HEK293T (cell line): ENCODE results near the gene FAM3A.

ENCODE experiments used
- CTCF ChIA-PET: fragments of 350-600 bp; formaldehyde crosslinking; extraction: SDS; loops from one replicate; lab custom pipeline; 2021; ENCODE audit warnings: antibody characterized with exemption, inconsistent platforms; lab: Yijun Ruan, JAX
- POLR2A ChIA-PET: fragments of 350-600 bp; formaldehyde crosslinking; extraction: SDS; loops from one replicate; lab custom pipeline; 2020; ENCODE audit warnings: antibody characterized with exemption, inconsistent platforms; lab: Yijun Ruan, JAX
- DNase-seq: peaks from one replicate; pipeline ENCODE4 v3.0.0; 2012; ENCODE audit warnings: mixed read lengths; ENCODE audit errors: extremely low spot score
- ARNT ChIP-seq: fragments of 450-650 bp; IDR thresholded peaks from 2 replicates; pipeline ENCODE4 v1.6.1; 2017; ENCODE audit warnings: mild to moderate bottlenecking
- BHLHE40 ChIP-seq: fragments of 450-650 bp; IDR thresholded peaks from 2 replicates; pipeline ENCODE4 v1.6.1; 2016; ENCODE audit warnings: mild to moderate bottlenecking, moderate library complexity, borderline replicate concordance
- CTBP1 ChIP-seq: fragments of 450-650 bp; IDR thresholded peaks from 2 replicates; pipeline ENCODE4 v1.6.1; 2016; ENCODE audit warnings: borderline replicate concordance
- ELF4 ChIP-seq: fragments of 450-650 bp; IDR thresholded peaks from 2 replicates; pipeline ENCODE4 v1.6.1; 2017; ENCODE audit warnings: antibody characterized with exemption
- FOXA1 ChIP-seq: fragments of 450-650 bp; IDR thresholded peaks from 2 replicates; pipeline ENCODE4 v1.6.1; 2016; ENCODE audit warnings: mild to moderate bottlenecking
- FOXK2 ChIP-seq: fragments of 450-650 bp; IDR thresholded peaks from 2 replicates; pipeline ENCODE4 v1.6.1; 2016; ENCODE audit warnings: mild to moderate bottlenecking
- FOXM1 ChIP-seq: fragments of 450-650 bp; IDR thresholded peaks from 2 replicates; pipeline ENCODE4 v1.6.1; 2017; ENCODE audit warnings: mild to moderate bottlenecking, borderline replicate concordance
- HDGF ChIP-seq: fragments of 450-650 bp; IDR thresholded peaks from 2 replicates; pipeline ENCODE4 v1.6.1; 2017; ENCODE audit warnings: antibody characterized with exemption, borderline replicate concordance
- L3MBTL2 ChIP-seq: fragments of 450-650 bp; conservative IDR thresholded peaks from 2 replicates; pipeline ENCODE4 v1.6.1; 2016; ENCODE audit warnings: mild to moderate bottlenecking
- LEF1 ChIP-seq: fragments of 450-650 bp; IDR thresholded peaks from 2 replicates; pipeline ENCODE4 v1.6.1; 2017; ENCODE audit warnings: mild to moderate bottlenecking, borderline replicate concordance
- NFRKB ChIP-seq: fragments of 450-650 bp; IDR thresholded peaks from 2 replicates; pipeline ENCODE4 v1.6.1; 2016; ENCODE audit warnings: mild to moderate bottlenecking, moderate library complexity
- SP1 ChIP-seq: fragments of 450-650 bp; IDR thresholded peaks from 2 replicates; pipeline ENCODE4 v1.6.1; 2017
- SUZ12 ChIP-seq: fragments of 450-650 bp; IDR thresholded peaks from 2 replicates; pipeline ENCODE4 v1.6.1; 2016; ENCODE audit warnings: mild to moderate bottlenecking
- TARDBP ChIP-seq: fragments of 450-650 bp; IDR thresholded peaks from 2 replicates; pipeline ENCODE4 v1.6.1; 2016
- ZNF384 ChIP-seq: fragments of 450-650 bp; IDR thresholded peaks from 2 replicates; pipeline ENCODE4 v1.6.1; 2016
- TF ChIP-seq, protein P1 (sequence below): fragments of 450-650 bp; IDR thresholded peaks from 2 replicates; pipeline ENCODE4 v1.6.1; 2016

FAM3A gene

DNA sequence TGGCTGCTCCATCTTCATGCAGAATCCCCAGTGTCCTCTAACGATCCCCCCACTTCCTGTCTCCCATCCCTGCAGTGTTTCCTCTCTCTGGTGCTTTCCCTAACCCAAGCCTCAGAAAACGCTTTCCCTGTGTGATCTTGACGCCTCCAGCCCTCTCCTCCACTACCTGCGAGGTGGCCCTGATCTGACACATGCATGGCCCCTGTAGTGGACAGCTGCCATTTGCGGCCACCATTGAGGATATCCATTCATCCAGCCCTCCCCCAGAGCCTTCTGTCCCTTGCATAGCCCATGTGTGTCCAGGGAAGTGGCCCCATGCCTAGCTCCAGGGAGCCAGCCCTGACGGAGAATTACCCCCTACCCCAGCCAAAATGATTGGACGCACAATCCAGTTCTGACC is 32.7 kb downstream of the FAM3A start:
- TF ChIP-seq SUZ12 (no peak), FOXK2 (no peak), ARNT (no peak)
- POLR2A ChIA-PET, result interaction anchor here (0.6 to 1.4 kb wide), 4 partner anchors 38 to 105 kb away, joined by 3 to 4 read pairs (median 3); partner anchors contain the start of gene RPL10
- CTCF ChIA-PET, result interaction anchor here (0.6 kb wide), 1 partner anchor 77 kb away, joined by 3 read pairs; no protein-coding TSS in a partner anchor
- no peak for DNase-seq

DNA sequence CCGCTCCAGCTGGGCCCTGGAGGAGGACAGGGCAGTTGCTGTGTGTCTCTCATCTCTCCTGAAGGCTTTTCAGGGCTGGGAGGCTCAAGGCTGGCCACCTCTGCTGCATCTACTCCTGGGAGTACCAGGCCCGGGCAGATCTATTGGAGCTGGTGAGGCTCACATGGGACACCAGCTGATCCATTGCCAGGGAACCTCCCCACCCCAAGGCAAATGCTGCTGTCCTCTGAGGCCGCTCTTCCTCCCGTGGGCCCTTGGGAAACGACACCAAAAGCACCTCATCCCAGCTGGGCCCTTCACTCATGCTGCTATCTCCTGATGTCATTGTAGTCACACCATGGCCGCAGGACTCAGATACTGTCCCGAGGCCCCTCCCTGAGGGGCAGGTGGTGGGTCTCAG is 33.2 kb downstream of the FAM3A start:
- DNase-seq, result no peak
- CTCF ChIA-PET, result interaction anchor here (0.6 kb wide), 1 partner anchor 76 kb away, joined by 3 read pairs; no protein-coding TSS in a partner anchor
- POLR2A ChIA-PET, result interaction anchor here (1.4 kb wide), 1 partner anchor 85 kb away, joined by 3 read pairs; no protein-coding TSS in a partner anchor
- TF ChIP-seq ZNF384 (no peak), SUZ12 (no peak), BHLHE40 (no peak), SP1 (no peak), HDGF (no peak), NFRKB (no peak), ARNT (no peak), FOXK2 (no peak), LEF1 (no peak), L3MBTL2 (no peak)
- TF ChIP-seq, protein P1, sequence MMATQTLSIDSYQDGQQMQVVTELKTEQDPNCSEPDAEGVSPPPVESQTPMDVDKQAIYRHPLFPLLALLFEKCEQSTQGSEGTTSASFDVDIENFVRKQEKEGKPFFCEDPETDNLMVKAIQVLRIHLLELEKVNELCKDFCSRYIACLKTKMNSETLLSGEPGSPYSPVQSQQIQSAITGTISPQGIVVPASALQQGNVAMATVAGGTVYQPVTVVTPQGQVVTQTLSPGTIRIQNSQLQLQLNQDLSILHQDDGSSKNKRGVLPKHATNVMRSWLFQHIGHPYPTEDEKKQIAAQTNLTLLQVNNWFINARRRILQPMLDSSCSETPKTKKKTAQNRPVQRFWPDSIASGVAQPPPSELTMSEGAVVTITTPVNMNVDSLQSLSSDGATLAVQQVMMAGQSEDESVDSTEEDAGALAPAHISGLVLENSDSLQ, result no peak

DNA sequence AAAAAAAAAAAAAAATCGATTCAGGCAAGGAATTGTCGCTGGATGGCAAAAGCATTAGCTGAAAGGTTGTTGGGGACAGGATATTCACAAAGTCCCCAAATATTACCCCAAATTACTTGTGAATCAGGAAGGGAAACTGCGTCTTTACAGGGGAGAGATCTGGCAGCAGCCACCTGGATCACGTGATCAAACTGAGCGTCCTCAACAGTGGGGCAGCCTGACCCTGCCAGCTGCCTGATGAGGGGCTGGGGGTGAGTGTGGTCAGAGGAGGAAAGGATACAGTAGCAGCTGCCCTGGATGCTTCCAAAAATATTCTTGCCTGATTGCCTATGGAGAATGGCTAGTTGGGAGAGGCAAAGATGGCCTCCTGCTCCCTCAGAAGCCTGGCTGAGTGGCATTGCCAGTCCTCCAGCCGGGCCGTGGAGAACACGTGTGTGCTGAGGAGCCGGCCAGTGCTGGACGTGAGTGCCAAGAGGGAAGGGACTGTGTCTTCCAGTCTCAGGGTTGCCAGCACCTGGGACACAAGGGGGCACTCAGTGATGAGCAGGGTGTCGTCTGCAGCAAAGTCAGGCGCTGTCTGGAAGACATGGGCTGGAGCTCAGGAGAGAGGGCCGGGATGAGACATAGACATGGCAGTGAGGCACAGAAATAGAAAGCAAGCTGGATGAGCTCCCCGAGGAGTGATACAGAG is 34.0 kb downstream of the FAM3A start:
- POLR2A ChIA-PET, result interaction anchor here (0.7 to 1.4 kb wide), 2 partner anchors 8 to 85 kb away, joined by 3 read pairs; partner anchors contain the start of gene SLC10A3
- no peak for DNase-seq
- TF ChIP-seq SUZ12 (no peak), NFRKB (no peak), ELF4 (no peak), CTBP1 (no peak), HDGF (no peak), FOXM1 (no peak), LEF1 (no peak), ZNF384 (no peak), TARDBP (no peak), ARNT (no peak), FOXK2 (no peak), BHLHE40 (no peak), SP1 (no peak), FOXA1 (no peak), L3MBTL2 (no peak)
- TF ChIP-seq, protein P1, result no peak
- CTCF ChIA-PET, result interaction anchor here (0.6 kb wide), 1 partner anchor 50 kb away, joined by 3 read pairs; no protein-coding TSS in a partner anchor

DNA sequence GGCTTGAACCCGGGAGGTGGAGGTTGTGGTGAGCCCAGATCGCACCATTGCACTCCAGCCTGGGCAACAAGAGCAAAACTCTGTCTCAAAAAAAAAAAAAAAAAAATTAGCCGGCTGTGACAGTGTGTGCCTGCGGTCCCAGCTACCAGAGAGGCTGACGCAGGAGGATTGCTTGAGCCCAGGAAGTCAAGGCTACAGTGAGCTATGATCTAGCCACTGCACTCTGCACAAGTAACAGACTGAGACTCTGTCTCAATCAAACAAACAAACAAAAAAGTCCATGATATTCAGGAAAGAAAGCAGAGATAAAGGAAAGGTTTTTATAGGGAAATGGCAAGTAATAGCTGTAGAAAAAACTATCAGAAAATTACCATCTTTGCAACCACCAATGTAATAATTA is 34.8 kb downstream of the FAM3A start:
- DNase-seq, result no peak
- no peak for TF ChIP-seq L3MBTL2
- TF ChIP-seq SUZ12, result no peak
- TF ChIP-seq LEF1, result no peak
- no peak for TF ChIP-seq BHLHE40
- TF ChIP-seq, protein P1, result no peak
- no peak for TF ChIP-seq HDGF
- TF ChIP-seq FOXK2, result no peak
- no peak for TF ChIP-seq ZNF384
- TF ChIP-seq TARDBP, result no peak
- TF ChIP-seq ARNT, result no peak
- TF ChIP-seq FOXM1, result no peak
- no peak for TF ChIP-seq NFRKB
- ChIA-PET POLR2A (interaction anchor here (2.4 kb wide), 1 partner anchor 8 kb away, joined by 15 read pairs; the partner anchor contains the start of gene SLC10A3), CTCF (no interaction called here)

DNA sequence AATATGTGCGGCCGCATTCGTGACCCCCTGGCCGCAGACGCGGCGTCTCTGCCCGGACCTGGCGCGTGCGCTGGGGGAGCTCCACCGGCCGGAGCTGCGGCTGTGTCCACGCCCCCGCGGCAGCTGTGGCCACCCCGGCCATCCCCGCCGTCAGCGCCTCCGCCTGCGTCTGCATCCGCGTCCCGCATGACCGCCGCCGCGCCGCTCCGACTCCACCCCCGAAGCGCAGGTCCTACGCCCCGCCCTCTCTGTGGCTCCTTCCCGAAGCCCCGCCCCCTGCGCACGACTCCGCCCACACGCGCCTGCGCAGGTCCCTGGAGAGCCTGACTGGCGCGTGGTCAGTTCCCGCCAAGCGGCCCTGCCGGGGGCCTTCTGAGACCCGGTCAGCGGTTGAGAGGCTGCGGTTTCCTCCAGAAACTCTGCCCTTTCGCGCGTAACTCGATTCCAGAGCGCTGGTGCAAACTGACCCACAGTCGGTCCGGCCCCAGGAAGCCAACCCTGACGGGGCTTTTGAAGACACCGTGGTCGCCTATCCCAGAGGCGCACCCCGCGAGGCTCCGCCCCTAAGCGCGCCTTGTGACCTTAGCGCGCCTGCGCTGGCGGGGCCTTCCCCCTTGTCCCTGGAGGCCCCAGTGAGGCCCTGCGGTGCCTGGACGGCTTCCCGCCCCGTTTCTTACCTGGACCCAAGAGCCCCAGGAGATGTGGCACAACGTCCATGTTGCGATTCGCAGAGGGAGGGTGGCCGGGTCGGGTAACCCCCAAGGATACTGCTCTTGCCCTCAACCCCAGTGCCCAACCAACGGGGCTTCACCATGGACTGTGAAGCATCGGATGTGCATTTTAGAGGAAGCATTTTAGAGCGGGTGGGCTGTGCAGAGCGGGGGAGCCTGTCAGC is 37.1 kb downstream of the FAM3A start, which contains the start of gene LAGE3:
Gene LAGE3, minus strand, starts transcription at position 554 of the 895 bp plus-strand sequence. Its CDS starts 366 bp downstream, at position 188.
- CTCF ChIA-PET, result no interaction called here
- POLR2A ChIA-PET, result interaction anchor here (0.7 to 2.5 kb wide), 9 partner anchors 9 to 81 kb away, joined by 3 to 15 read pairs (median 4); partner anchors contain the start of genes FAM3A, RPL10, SLC10A3 and UBL4A
- DNase-seq, result peak; percentile 95
- peak; percentile 100 for TF ChIP-seq L3MBTL2
- TF ChIP-seq TARDBP, result no peak
- no peak for TF ChIP-seq CTBP1
- TF ChIP-seq SP1, result peak; percentile 96
- TF ChIP-seq BHLHE40, result no peak
- TF ChIP-seq SUZ12, result no peak
- TF ChIP-seq LEF1, result no peak; the same call in 1 of the 2 replicates
- no peak for TF ChIP-seq ARNT
